WERI-Rb-1 (cell line): ENCODE results near the gene SHC3.

Experiments
- DNase-seq: peaks from one replicate; pipeline ENCODE4 v3.0.0-alpha.2; 2020
- H3K27ac ChIP-seq: fragments of 250-450 bp; sonication (Bioruptor Pico); 2 replicates; pipeline ENCODE4 v1.5.1; 2020; ENCODE audit warnings: mild to moderate bottlenecking, moderate library complexity
- H3K27me3 ChIP-seq: fragments of 250-450 bp; sonication (Bioruptor Pico); 2 replicates; pipeline ENCODE4 v1.5.1; 2021; ENCODE audit warnings: mild to moderate bottlenecking, low read depth, moderate library complexity; ENCODE audit not compliant: insufficient read depth, severe bottlenecking
- H3K36me3 ChIP-seq: fragments of 250-450 bp; sonication (Bioruptor Pico); 2 replicates; pipeline ENCODE4 v1.5.1; 2020; ENCODE audit warnings: mild to moderate bottlenecking, moderate library complexity
- H3K4me3 ChIP-seq: 2 replicates; pipeline ENCODE4 v1.5.1; 2011; ENCODE audit warnings: low read depth, mild to moderate bottlenecking, control low read depth, low read length
- H3K9me3 ChIP-seq: fragments of 250-450 bp; sonication (Bioruptor Pico); 2 replicates; pipeline ENCODE4 v1.5.1; 2021; ENCODE audit warnings: mild to moderate bottlenecking, moderate library complexity; ENCODE audit not compliant: severe bottlenecking
- TF ChIP-seq, protein P1 (sequence below): IDR thresholded peaks from 2 replicates; pipeline ENCODE4 v1.5.1; 2011; ENCODE audit warnings: low read depth, mild to moderate bottlenecking, control low read depth, inconsistent platforms, low read length

SHC3 gene

GRCh38 chr9:89183146-89183545, 4.5 kb upstream of the SHC3 start:
- DNase-seq: no peak
- TF ChIP-seq, protein P1, sequence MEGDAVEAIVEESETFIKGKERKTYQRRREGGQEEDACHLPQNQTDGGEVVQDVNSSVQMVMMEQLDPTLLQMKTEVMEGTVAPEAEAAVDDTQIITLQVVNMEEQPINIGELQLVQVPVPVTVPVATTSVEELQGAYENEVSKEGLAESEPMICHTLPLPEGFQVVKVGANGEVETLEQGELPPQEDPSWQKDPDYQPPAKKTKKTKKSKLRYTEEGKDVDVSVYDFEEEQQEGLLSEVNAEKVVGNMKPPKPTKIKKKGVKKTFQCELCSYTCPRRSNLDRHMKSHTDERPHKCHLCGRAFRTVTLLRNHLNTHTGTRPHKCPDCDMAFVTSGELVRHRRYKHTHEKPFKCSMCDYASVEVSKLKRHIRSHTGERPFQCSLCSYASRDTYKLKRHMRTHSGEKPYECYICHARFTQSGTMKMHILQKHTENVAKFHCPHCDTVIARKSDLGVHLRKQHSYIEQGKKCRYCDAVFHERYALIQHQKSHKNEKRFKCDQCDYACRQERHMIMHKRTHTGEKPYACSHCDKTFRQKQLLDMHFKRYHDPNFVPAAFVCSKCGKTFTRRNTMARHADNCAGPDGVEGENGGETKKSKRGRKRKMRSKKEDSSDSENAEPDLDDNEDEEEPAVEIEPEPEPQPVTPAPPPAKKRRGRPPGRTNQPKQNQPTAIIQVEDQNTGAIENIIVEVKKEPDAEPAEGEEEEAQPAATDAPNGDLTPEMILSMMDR: peak; percentile 39
- H3K4me3 ChIP-seq: no peak overlapping the region
- no peaks in the 10 kb centered on the region for H3K9me3 ChIP-seq
- H3K27me3 ChIP-seq: peaks cover 8% of the 10 kb centered on the region
- H3K36me3 ChIP-seq: no peaks in the 10 kb centered on the region
- H3K27ac ChIP-seq: no peak overlapping the region

GRCh38 chr9:89182369-89182768, 3.8 kb upstream of the SHC3 start:
- Histone ChIP-seq H3K27ac (no peak overlapping the region), H3K4me3 (no peak overlapping the region), H3K27me3 (peaks cover 11% of the 10 kb centered on the region), H3K36me3 (no peaks in the 10 kb centered on the region), H3K9me3 (no peaks in the 10 kb centered on the region)
- TF ChIP-seq, protein P1: no peak
- DNase-seq: no peak

GRCh38 chr9:89179895-89180734, 1.5 kb upstream of the SHC3 start:
- peak; percentile 93 for DNase-seq
- H3K9me3 ChIP-seq: no peaks in the 10 kb centered on the region
- H3K36me3 ChIP-seq: no peaks in the 10 kb centered on the region
- peak overlapping the region; percentile 74 for H3K27ac ChIP-seq
- peaks cover 13% of the 10 kb centered on the region for H3K27me3 ChIP-seq
- peak overlapping the region; percentile 49 for H3K4me3 ChIP-seq
- TF ChIP-seq, protein P1: no peak

GRCh38 chr9:89179540-89179894, 899 bp upstream of the SHC3 start:
- DNase-seq: no peak
- H3K4me3 ChIP-seq: peak overlapping the region; percentile 49
- peaks cover 13% of the 10 kb centered on the region for H3K27me3 ChIP-seq
- H3K36me3 ChIP-seq: no peaks in the 10 kb centered on the region
- TF ChIP-seq, protein P1: no peak
- peak overlapping the region; percentile 74 for H3K27ac ChIP-seq
- H3K9me3 ChIP-seq: no peaks in the 10 kb centered on the region

DNA sequence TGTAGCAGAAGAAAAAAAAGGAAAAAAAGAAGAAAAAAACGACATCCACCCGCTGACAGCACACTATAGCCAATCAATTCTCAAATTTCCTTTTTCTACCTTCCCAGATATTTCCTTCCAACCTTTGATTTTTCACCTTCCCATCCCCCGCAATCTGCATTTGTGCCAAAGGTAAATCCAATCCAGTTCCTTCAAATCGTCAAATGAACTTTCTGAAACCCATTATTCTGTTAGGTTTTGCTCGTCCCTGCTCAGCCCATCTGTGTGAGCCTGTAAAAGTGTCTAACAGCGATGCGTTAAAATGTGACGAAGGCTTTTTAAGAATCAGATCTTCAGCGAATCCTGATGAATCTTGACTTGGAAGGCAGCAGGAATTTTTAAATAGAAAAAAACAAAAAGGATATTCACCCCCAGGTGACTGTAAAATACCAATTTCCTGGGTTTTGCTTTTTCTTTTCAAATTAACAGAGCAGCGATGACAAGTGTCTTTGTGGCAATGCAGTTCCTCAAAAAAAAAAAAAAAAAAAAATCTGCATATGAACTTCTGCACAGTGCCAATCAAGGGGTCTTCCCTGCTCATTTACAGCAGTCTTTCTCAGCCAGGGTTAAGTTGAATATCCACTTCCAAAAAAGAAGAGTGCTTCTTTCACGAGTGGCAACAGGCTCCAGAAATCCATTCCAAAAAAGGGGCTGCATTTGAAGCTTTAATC, 367 bp upstream of the SHC3 start:
- Histone ChIP-seq H3K9me3 (no peaks in the 10 kb centered on the region), H3K27me3 (peaks cover 13% of the 10 kb centered on the region), H3K36me3 (no peaks in the 10 kb centered on the region), H3K4me3 (peak overlapping the region; percentile 51), H3K27ac (no peak overlapping the region)
- TF ChIP-seq, protein P1: no peak
- DNase-seq: no peak
